PC-3 (cell line): ENCODE data around the gene BCLAF3. TPM values are rescaled to one million over a fixed set of nuclear protein-coding genes. Genes with fewer than 3 reads are reported as not detected.

Source experiments
- ATAC-seq: fragments of 200-7000 bp; cut with Tn5 transposase; 2 replicates; pipeline ENCODE4 v1.9.1; 2020; ENCODE audit warnings: mild to moderate bottlenecking, moderate library complexity
- BruUV-seq: library from RNA; stranded (reverse); fragments of 400-500 nt; replicated peaks from 2 replicates; lab custom pipeline; 2021; lab: Mats Ljungman, UMichigan
- CTCF ChIA-PET: fragments of 300-600 bp; sonication (Branson Sonifier 250); formaldehyde crosslinking; loops from one replicate; lab custom pipeline; 2022; ENCODE audit warnings: antibody characterized with exemption; lab: Charles Lee
- POLR2A ChIA-PET: fragments of 300-600 bp; sonication (Branson Sonifier 250); formaldehyde crosslinking; loops from one replicate; lab custom pipeline; 2022; ENCODE audit warnings: antibody characterized with exemption; ENCODE audit not compliant: unreplicated experiment; lab: Charles Lee
- DNase-seq: peaks from one replicate; pipeline ENCODE4 v3.0.0-alpha.2; 2015
- H2AFZ ChIP-seq: fragments of 300-600 bp; sonication (generic); 2 replicates; pipeline ENCODE4 v1.6.0; 2016; ENCODE audit warnings: antibody characterized with exemption, low read length
- H3F3A ChIP-seq: fragments of 300-600 bp; sonication (generic); one replicate; pipeline ENCODE4 v1.6.0; 2017; ENCODE audit warnings: antibody characterized with exemption, low read length, control low read depth, mild to moderate bottlenecking; ENCODE audit not compliant: unreplicated experiment
- H3K27ac ChIP-seq: fragments of 300-600 bp; sonication (generic); 2 replicates; pipeline ENCODE4 v1.5.1; 2016; ENCODE audit warnings: mild to moderate bottlenecking, low read length
- H3K27me3 ChIP-seq: fragments of 300-600 bp; sonication (generic); 2 replicates; pipeline ENCODE4 v1.6.1; 2016; ENCODE audit warnings: low read length, mixed read lengths
- H3K36me3 ChIP-seq: fragments of 300-600 bp; sonication (generic); 2 replicates; pipeline ENCODE4 v1.6.1; 2016; ENCODE audit warnings: low read depth, mixed run types, low read length, mixed read lengths
- H3K4me1 ChIP-seq: fragments of 300-600 bp; sonication (generic); 2 replicates; pipeline ENCODE4 v1.5.1; 2016; ENCODE audit warnings: low read length; ENCODE audit not compliant: insufficient read depth
- H3K4me2 ChIP-seq: fragments of 300-600 bp; sonication (generic); 2 replicates; pipeline ENCODE4 v1.6.0; 2016; ENCODE audit warnings: low read length
- H3K4me3 ChIP-seq: fragments of 300-600 bp; sonication (generic); 2 replicates; pipeline ENCODE4 v1.5.1; 2016; ENCODE audit warnings: mild to moderate bottlenecking, low read length, mixed read lengths
- H3K79me2 ChIP-seq: fragments of 300-600 bp; sonication (generic); 2 replicates; pipeline ENCODE4 v1.6.1; 2017; ENCODE audit warnings: low read length, mixed read lengths
- H3K9ac ChIP-seq: fragments of 300-600 bp; sonication (generic); 2 replicates; pipeline ENCODE4 v1.6.0; 2016; ENCODE audit warnings: mild to moderate bottlenecking, low read length
- H3K9me2 ChIP-seq: fragments of 300-600 bp; sonication (generic); replicated peaks from 2 replicates; pipeline ENCODE4 v1.6.1; 2016; ENCODE audit warnings: mixed run types, low read length, mixed read lengths
- H3K9me3 ChIP-seq: fragments of 300-600 bp; sonication (generic); 2 replicates; pipeline ENCODE4 v1.6.1; 2016; ENCODE audit warnings: low read length, mixed read lengths
- H4K20me1 ChIP-seq: fragments of 300-600 bp; sonication (generic); 2 replicates; pipeline ENCODE4 v1.6.1; 2016; ENCODE audit warnings: low read length, mixed read lengths
- EZH2 ChIP-seq: fragments of 300-600 bp; sonication (generic); IDR thresholded peaks from one replicate; pipeline ENCODE4 v1.6.1; 2017; ENCODE audit warnings: antibody characterized with exemption, mild to moderate bottlenecking, low read length; ENCODE audit not compliant: unreplicated experiment
- EZH2phosphoT487 ChIP-seq: fragments of 300-600 bp; sonication (generic); IDR thresholded peaks from 2 replicates; pipeline ENCODE4 v1.6.1; 2018; ENCODE audit warnings: mild to moderate bottlenecking, antibody characterized with exemption, low read length, borderline replicate concordance
- intact Hi-C: fragments of 100-400 bp; cut with micrococcal nuclease; formaldehyde crosslinking; loops from 2 replicates; pipeline ENCODE4 v1.9.0; 2023
- total RNA-seq: library from RNA; depleted of rRNA; stranded (reverse); fragments of >200 nt; gene quantifications from 2 replicates; pipeline ENCODE4 v1.2.3, GENCODE V29; 2014
- TF ChIP-seq, protein P1 (sequence below): fragments of 300-600 bp; sonication (generic); conservative IDR thresholded peaks from 2 replicates; pipeline ENCODE4 v1.5.1; 2017; ENCODE audit warnings: antibody characterized with exemption, low read depth, mild to moderate bottlenecking, low read length

BCLAF3 gene
- total RNA-seq, 1 experiment from 2014 or later = 6.9 TPM

DNA sequence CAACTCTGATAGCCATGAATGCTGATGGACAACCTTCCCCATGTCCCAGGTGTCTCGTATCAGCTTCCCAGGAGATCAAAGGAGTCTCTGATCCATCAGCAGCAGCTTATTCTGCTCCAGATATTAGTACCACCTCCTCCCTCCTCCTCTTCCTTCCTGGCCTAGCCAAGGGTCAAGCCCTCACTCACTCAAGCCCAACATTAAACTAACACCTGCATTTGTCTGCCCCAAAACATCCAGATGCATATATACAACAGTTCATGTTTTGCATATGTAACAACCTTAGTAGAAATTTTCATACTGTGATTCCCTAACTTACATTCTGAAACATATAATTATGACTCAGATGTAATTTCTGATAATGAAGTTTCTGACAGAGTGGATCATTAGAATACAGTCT is 29.9 kb downstream of the BCLAF3 start:
- H3F3A ChIP-seq = no peaks in the 10 kb centered on the region
- no peaks in the 10 kb centered on the region for H4K20me1 ChIP-seq
- no peaks in the 10 kb centered on the region for H3K27me3 ChIP-seq
- H3K79me2 ChIP-seq = no peaks in the 10 kb centered on the region
- ChIA-PET POLR2A (no interaction called here), CTCF (no interaction called here)
- peaks cover 8% of the 10 kb centered on the region; the same call in 1 of the 2 replicates for H3K4me1 ChIP-seq
- H2AFZ ChIP-seq = no peak overlapping the region
- no peak for DNase-seq
- H3K4me2 ChIP-seq = no peak overlapping the region
- intact Hi-C loops = no loop called here
- H3K9me2 ChIP-seq = no peaks in the 10 kb centered on the region
- peaks cover 8% of the 10 kb centered on the region for H3K36me3 ChIP-seq
- no TSS peak for BruUV-seq
- H3K9ac ChIP-seq = no peak overlapping the region
- H3K9me3 ChIP-seq = no peaks in the 10 kb centered on the region
- no peak overlapping the region for H3K4me3 ChIP-seq
- no peak for TF ChIP-seq EZH2phosphoT487
- TF ChIP-seq EZH2 = no peak
- TF ChIP-seq, protein P1, sequence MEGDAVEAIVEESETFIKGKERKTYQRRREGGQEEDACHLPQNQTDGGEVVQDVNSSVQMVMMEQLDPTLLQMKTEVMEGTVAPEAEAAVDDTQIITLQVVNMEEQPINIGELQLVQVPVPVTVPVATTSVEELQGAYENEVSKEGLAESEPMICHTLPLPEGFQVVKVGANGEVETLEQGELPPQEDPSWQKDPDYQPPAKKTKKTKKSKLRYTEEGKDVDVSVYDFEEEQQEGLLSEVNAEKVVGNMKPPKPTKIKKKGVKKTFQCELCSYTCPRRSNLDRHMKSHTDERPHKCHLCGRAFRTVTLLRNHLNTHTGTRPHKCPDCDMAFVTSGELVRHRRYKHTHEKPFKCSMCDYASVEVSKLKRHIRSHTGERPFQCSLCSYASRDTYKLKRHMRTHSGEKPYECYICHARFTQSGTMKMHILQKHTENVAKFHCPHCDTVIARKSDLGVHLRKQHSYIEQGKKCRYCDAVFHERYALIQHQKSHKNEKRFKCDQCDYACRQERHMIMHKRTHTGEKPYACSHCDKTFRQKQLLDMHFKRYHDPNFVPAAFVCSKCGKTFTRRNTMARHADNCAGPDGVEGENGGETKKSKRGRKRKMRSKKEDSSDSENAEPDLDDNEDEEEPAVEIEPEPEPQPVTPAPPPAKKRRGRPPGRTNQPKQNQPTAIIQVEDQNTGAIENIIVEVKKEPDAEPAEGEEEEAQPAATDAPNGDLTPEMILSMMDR = no peak
- no peak for ATAC-seq
- no peak overlapping the region for H3K27ac ChIP-seq

DNA sequence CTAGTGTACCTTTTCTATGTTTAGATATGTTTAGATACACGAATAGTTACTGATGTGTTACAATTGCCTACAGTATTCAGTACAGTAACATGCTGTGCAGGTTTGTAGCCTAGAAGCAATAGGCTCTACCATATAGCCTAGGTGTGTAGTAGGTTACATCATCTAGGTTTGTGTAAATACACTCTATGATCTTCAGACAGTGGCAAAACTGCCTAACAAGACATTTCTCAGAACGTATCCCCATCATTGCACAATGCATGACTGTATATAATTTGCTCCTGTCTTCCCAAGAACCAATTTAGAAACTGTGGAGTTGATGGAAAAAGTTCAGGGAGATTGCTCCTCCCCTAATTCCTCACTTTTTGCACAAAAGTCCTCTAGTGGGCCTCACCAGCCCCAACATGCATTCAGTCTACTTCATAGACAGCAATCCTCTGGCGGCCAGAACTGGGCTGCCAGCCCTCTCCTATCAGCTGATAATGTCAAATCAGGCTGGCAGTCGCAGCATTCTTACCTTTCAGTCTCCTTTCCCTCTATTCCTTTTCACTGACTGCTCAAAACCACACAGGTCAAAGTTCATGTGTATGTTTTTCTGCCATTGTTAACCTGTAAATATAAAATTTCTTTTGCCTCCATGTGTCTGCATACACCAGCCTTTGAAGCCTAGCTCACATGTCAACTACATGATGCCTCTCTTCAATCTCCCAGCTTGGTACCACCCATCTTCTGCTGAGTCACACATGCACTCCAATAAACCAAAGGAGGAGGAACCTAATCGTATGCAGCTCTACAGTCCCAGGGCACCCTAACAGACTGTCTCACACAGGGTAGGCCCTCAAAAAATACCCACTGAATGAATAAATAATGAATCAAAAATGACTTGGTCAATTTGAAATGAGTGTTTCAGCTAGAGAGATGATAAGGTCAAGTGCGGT is 32.0 kb downstream of the BCLAF3 start:
- Histone ChIP-seq H4K20me1 (no peaks in the 10 kb centered on the region), H3K36me3 (no peaks in the 10 kb centered on the region; the same call in 1 of the 2 replicates), H3K9me3 (no peaks in the 10 kb centered on the region), H2AFZ (no peak overlapping the region), H3K79me2 (no peaks in the 10 kb centered on the region), H3K27ac (no peak overlapping the region), H3F3A (no peaks in the 10 kb centered on the region), H3K4me2 (no peak overlapping the region), H3K4me3 (no peak overlapping the region), H3K9ac (no peak overlapping the region), H3K4me1 (no peaks in the 10 kb centered on the region), H3K27me3 (no peaks in the 10 kb centered on the region), H3K9me2 (no peaks in the 10 kb centered on the region)
- CTCF ChIA-PET = no interaction called here
- peak; percentile 13 for DNase-seq
- peak; percentile 51 for ATAC-seq
- POLR2A ChIA-PET = no interaction called here
- no TSS peak for BruUV-seq
- TF ChIP-seq EZH2phosphoT487 (no peak), EZH2 (no peak)
- TF ChIP-seq, protein P1 = no peak
- intact Hi-C loops = no loop called here

DNA sequence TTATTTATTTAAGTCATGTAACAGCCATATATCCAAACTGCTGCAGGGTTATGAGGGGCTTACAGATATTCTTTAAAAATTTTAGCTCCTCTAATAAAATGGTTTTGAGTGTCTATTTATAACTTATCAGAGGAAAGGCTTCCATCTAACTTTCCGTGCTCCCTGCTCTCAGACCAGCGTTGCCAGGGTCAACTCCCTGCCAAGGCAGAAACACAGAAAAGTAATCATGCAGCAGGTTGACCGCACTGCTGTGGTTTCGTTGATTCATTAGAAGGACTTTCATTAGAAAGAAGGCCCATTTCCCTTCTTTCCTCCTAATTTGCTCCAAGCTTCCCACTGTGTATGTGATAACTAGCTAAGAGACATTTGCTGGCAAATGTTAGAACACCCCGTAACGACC is 33.9 kb downstream of the BCLAF3 start:
- Histone ChIP-seq H3K9ac (no peak overlapping the region), H3K4me2 (no peak overlapping the region), H2AFZ (no peak overlapping the region), H3K4me3 (no peak overlapping the region), H4K20me1 (no peaks in the 10 kb centered on the region), H3K27ac (no peak overlapping the region), H3F3A (no peaks in the 10 kb centered on the region), H3K79me2 (no peaks in the 10 kb centered on the region), H3K4me1 (no peaks in the 10 kb centered on the region), H3K9me2 (no peaks in the 10 kb centered on the region), H3K36me3 (no peaks in the 10 kb centered on the region; the same call in 1 of the 2 replicates), H3K27me3 (no peaks in the 10 kb centered on the region), H3K9me3 (no peaks in the 10 kb centered on the region)
- no TSS peak for BruUV-seq
- ATAC-seq (no peak), DNase-seq (no peak)
- TF ChIP-seq, protein P1 = no peak
- TF ChIP-seq EZH2phosphoT487 = no peak
- CTCF ChIA-PET = no interaction called here
- intact Hi-C loops = no loop called here
- POLR2A ChIA-PET = no interaction called here
